GM18907 (cell line): ENCODE measurements around the gene OGG1.

Experiments
- ATAC-seq: cut with Tn5 transposase; IDR thresholded peaks from one replicate; pipeline ENCODE4 v1.9.1; 2021; ENCODE audit warnings: mild to moderate bottlenecking, moderate library complexity; ENCODE audit not compliant: unreplicated experiment

Gene OGG1

GRCh38 chr3:9727041-9727595 is 22.6 kb upstream of the OGG1 start:
- ATAC-seq = no peak

GRCh38 chr3:9727743-9728142 is 22.0 kb upstream of the OGG1 start:
- no peak for ATAC-seq

- no peak for ATAC-seq
Measured at GRCh38 chr3:9729419-9729818, 20.3 kb upstream of the OGG1 start.

- ATAC-seq = peak; percentile 48
Measured at GRCh38 chr3:9730657-9731205, 19.0 kb upstream of the OGG1 start.

GRCh38 chr3:9731206-9732079 is 18.3 kb upstream of the OGG1 start, which contains the start of gene BRPF1:
Gene BRPF1, plus strand, starts transcription at chr3:9731735. Its CDS starts 2,406 bp downstream, at chr3:9734141.
- peak; percentile 92 for ATAC-seq

GRCh38 chr3:9732080-9732739 is 17.5 kb upstream of the OGG1 start:
- ATAC-seq = peak; percentile 19

- ATAC-seq = no peak
Measured at GRCh38 chr3:9732740-9733115, 17.0 kb upstream of the OGG1 start.

- no peak for ATAC-seq
Measured at GRCh38 chr3:9736831-9737230, 12.9 kb upstream of the OGG1 start.

GRCh38 chr3:9739181-9739580 is 10.6 kb upstream of the OGG1 start:
- no peak for ATAC-seq

GRCh38 chr3:9742560-9742959 is 7.2 kb upstream of the OGG1 start:
- no peak for ATAC-seq

GRCh38 chr3:9743548-9743947 is 6.2 kb upstream of the OGG1 start:
- no peak for ATAC-seq

- ATAC-seq = no peak
Measured at GRCh38 chr3:9744162-9744561, 5.6 kb upstream of the OGG1 start.

GRCh38 chr3:9745521-9745920 is 4.2 kb upstream of the OGG1 start:
- no peak for ATAC-seq

GRCh38 chr3:9746330-9746729 is 3.4 kb upstream of the OGG1 start:
- ATAC-seq = no peak

GRCh38 chr3:9747267-9747666 is 2.5 kb upstream of the OGG1 start:
- no peak for ATAC-seq

- no peak for ATAC-seq
Measured at GRCh38 chr3:9748031-9748430, 1.7 kb upstream of the OGG1 start.

GRCh38 chr3:9749296-9749644 is 482 bp upstream of the OGG1 start:
- no peak for ATAC-seq

GRCh38 chr3:9750556-9751411 is 1.0 kb downstream of the OGG1 start:
- no peak for ATAC-seq

- ATAC-seq = no peak
Measured at GRCh38 chr3:9754678-9755077, 4.9 kb downstream of the OGG1 start.

- ATAC-seq = no peak
Measured at GRCh38 chr3:9757427-9757826, 7.7 kb downstream of the OGG1 start.
